ENCODE measurements around the gene MLLT10.

The MLLT10 gene

DNA sequence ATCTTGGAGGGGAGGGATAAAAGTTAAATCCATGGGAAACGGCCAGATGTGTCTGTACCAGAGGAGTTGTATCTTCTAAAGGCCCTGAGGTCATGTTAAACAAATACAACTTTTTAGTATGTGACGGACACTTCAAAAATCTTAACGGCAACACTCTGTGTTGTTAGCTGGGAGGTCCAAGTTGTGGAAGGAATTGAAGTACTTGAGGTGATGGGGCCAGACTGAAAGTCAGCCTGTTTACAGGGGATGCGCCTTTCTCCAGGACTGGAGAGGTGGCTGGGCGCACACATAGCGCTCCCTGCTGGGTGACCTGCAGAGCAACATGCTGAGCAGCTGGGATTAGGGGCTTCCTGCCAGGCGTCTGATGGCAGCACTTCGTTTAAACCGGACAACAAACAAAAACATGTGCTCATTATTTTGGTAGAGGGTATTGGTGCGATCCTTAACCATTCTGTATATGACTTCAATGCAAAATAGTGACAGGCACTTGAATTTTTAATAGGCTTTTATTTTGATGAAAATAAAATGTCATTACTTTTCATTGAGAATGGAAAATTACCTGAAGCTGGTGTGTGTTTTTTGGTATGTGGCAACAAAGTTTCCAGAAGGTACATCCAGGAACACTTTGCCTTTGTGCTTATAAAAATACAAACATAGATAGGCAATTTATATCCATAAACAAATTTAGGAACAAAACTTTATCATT, 198.2 kb downstream of the MLLT10 start:
- Histone ChIP-seq H3K4me1 (ENCODE audit: control insufficient read depth, insufficient read depth, low read length) (peaks cover 5% of the 10 kb centered on the region), H3K9me3 (ENCODE audit: control insufficient read depth, low read length) (no peaks in the 10 kb centered on the region), H3K36me3 (ENCODE audit: control insufficient read depth, insufficient read depth, low read length) (peaks cover 4% of the 10 kb centered on the region), H3K9ac (ENCODE audit: low read length) (no peak overlapping the region), H3K27me3 (ENCODE audit: control insufficient read depth, insufficient read depth, low read length) (no peaks in the 10 kb centered on the region), H3K4me3 (ENCODE audit: low read length) (no peak overlapping the region)

DNA sequence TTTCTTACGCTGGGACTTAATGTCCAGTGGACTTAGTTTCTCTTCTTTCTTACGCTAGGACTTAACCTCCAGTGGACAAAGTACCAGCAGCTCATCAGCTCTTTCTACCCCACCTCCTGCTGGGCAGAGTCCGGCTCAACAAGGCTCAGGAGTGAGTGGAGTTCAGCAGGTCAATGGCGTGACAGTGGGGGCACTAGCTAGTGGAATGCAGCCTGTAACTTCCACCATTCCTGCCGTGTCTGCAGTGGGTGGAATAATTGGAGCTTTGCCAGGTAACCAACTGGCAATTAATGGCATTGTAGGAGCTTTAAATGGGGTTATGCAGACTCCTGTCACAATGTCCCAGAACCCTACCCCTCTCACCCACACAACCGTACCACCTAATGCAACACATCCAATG, 199.7 kb downstream of the MLLT10 start:
- H3K36me3 ChIP-seq (ENCODE audit: control insufficient read depth, insufficient read depth, low read length), result peaks cover 4% of the 10 kb centered on the region
- no peak overlapping the region for H3K9ac ChIP-seq (ENCODE audit: low read length)
- no peaks in the 10 kb centered on the region for H3K27me3 ChIP-seq (ENCODE audit: control insufficient read depth, insufficient read depth, low read length)
- H3K4me3 ChIP-seq (ENCODE audit: low read length), result no peak overlapping the region
- no peaks in the 10 kb centered on the region for H3K9me3 ChIP-seq (ENCODE audit: control insufficient read depth, low read length)
- no peaks in the 10 kb centered on the region for H3K4me1 ChIP-seq (ENCODE audit: control insufficient read depth, insufficient read depth, low read length)

DNA sequence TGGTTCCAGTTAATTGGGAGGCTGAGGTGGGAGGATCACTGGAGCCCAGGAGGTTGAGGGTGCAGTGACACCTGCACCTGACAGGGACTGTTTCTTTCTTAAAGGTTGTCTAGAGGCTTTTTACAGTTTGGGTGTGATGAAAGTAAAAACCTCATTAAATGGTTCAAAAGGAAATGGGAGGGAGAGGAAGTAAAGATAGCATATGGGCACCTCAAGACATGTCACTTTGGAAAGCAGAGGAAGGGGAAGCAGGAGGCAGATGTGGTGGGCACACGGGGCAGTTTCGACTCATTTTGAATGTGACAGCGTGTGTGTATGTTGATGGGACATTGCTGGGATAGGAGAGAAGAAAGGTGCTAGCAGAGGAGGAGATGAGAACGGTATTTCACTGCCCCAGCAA, 203.1 kb downstream of the MLLT10 start:
- Histone ChIP-seq H3K9me3 (ENCODE audit: control insufficient read depth, low read length) (no peaks in the 10 kb centered on the region), H3K9ac (ENCODE audit: low read length) (no peak overlapping the region), H3K27me3 (ENCODE audit: control insufficient read depth, insufficient read depth, low read length) (no peaks in the 10 kb centered on the region), H3K4me3 (ENCODE audit: low read length) (no peak overlapping the region), H3K36me3 (ENCODE audit: control insufficient read depth, insufficient read depth, low read length) (peaks cover 4% of the 10 kb centered on the region), H3K4me1 (ENCODE audit: control insufficient read depth, insufficient read depth, low read length) (no peaks in the 10 kb centered on the region)

DNA sequence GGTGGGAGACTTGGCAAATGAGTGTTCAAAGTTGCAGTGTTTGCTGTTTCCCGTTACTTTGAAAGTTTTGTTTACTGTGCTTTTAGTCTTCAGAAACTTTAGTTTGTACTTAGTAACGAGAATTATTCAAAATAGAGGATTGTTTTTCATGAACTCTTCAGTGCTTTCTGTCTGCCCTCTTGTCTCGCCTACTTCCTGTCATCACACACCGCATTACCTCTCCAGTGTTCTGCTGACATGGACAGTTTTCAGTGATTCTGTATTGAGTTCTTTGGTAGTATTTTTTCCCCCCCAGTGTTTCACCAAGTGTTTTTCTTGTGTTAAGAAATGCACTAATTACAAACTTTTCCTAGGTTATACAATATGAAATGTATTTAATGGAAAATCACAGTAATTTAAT, 207.0 kb downstream of the MLLT10 start:
- no peaks in the 10 kb centered on the region for H3K27me3 ChIP-seq (ENCODE audit: control insufficient read depth, insufficient read depth, low read length)
- H3K36me3 ChIP-seq (ENCODE audit: control insufficient read depth, insufficient read depth, low read length), result no peaks in the 10 kb centered on the region
- H3K9me3 ChIP-seq (ENCODE audit: control insufficient read depth, low read length), result no peaks in the 10 kb centered on the region
- H3K4me3 ChIP-seq (ENCODE audit: low read length), result no peak overlapping the region
- H3K9ac ChIP-seq (ENCODE audit: low read length), result no peak overlapping the region
- no peaks in the 10 kb centered on the region for H3K4me1 ChIP-seq (ENCODE audit: control insufficient read depth, insufficient read depth, low read length)

DNA sequence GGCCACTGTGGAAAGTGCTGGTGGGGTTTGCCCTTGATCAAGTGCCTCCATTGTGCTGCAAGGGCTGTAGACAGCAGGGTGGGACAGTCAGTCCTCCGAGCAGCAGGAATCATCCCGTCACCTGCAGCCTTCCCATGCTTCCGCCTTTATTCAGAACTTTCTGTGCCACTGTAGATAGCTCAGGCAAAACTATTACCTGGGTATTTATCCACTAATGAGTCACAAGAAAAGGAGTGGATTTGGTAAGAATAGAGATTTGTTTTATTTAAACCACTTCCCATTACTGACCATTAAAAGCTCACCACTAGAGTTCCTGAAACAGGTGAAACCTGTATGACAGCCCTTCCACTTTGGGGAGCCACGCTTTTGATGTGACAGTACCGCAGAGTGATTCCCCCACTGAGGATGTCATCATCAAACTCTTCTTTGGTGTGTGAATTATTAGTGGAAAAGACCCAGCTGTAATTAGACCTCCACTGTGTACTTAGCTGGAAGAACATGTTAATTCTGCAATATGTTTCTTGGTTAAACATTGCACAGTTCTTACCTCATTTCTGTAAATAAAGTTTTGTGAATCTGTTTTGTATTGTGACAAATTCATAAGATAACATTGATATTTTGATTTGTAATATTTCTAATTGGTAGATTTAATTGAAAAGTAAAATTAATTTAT, 208.8 kb downstream of the MLLT10 start:
- H3K36me3 ChIP-seq (ENCODE audit: control insufficient read depth, insufficient read depth, low read length), result no peaks in the 10 kb centered on the region

DNA sequence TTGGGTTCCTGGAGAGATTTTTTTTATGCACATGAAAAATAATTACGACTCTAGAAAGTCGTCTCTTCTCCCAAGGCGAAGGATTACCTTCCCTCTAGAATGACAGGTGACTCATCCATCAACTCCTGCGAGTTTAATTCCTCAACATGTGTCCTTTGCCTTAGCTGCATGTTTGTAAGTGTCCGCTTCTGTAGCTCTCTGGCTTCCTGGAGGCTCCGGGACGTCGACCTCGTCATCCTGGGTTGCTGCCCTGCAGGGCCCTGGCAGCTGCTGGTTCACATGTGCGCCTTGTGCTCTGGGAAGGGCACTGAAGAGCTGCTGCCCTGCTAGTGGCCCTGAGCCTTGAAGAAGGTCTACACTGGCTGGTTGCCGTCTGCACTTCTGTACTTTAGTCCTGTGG, 210.2 kb downstream of the MLLT10 start:
- H3K9me3 ChIP-seq (ENCODE audit: control insufficient read depth, low read length), result no peaks in the 10 kb centered on the region
- H3K4me1 ChIP-seq (ENCODE audit: control insufficient read depth, insufficient read depth, low read length), result no peaks in the 10 kb centered on the region
- H3K9ac ChIP-seq (ENCODE audit: low read length), result no peak overlapping the region
- no peaks in the 10 kb centered on the region for H3K36me3 ChIP-seq (ENCODE audit: control insufficient read depth, insufficient read depth, low read length)
- no peak overlapping the region for H3K4me3 ChIP-seq (ENCODE audit: low read length)
- H3K27me3 ChIP-seq (ENCODE audit: control insufficient read depth, insufficient read depth, low read length), result no peaks in the 10 kb centered on the region

More for the DNA sequence above, 208.8 kb downstream of the MLLT10 start:
- Histone ChIP-seq H3K4me3 (ENCODE audit: low read length) (no peak overlapping the region), H3K9ac (ENCODE audit: low read length) (no peak overlapping the region), H3K9me3 (ENCODE audit: control insufficient read depth, low read length) (no peaks in the 10 kb centered on the region), H3K4me1 (ENCODE audit: control insufficient read depth, insufficient read depth, low read length) (no peaks in the 10 kb centered on the region), H3K27me3 (ENCODE audit: control insufficient read depth, insufficient read depth, low read length) (no peaks in the 10 kb centered on the region)

DNA sequence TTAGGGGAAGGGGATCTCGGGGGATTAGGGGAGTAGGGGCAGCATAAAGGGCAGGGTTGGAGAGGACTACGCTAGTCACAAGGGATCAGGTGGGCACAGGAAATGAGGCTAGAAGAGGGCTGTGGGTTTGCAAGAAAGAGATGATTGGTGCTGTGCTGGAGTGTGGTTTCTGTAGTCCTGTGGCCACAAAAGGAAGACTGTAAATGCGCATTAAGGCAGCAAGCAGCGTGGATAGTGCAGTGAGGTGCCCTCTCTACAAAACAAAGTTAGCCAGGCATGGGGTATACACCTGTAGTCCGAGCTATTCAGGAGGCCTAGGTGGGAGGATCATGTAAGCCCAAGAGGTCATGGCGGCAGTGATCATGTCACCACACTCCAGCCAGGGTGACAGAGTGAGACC, 212.1 kb downstream of the MLLT10 start:
- Histone ChIP-seq H3K9ac (ENCODE audit: low read length) (no peak overlapping the region), H3K27me3 (ENCODE audit: control insufficient read depth, insufficient read depth, low read length) (no peaks in the 10 kb centered on the region), H3K4me1 (ENCODE audit: control insufficient read depth, insufficient read depth, low read length) (no peaks in the 10 kb centered on the region), H3K9me3 (ENCODE audit: control insufficient read depth, low read length) (no peaks in the 10 kb centered on the region), H3K36me3 (ENCODE audit: control insufficient read depth, insufficient read depth, low read length) (no peaks in the 10 kb centered on the region), H3K4me3 (ENCODE audit: low read length) (no peak overlapping the region)

DNA sequence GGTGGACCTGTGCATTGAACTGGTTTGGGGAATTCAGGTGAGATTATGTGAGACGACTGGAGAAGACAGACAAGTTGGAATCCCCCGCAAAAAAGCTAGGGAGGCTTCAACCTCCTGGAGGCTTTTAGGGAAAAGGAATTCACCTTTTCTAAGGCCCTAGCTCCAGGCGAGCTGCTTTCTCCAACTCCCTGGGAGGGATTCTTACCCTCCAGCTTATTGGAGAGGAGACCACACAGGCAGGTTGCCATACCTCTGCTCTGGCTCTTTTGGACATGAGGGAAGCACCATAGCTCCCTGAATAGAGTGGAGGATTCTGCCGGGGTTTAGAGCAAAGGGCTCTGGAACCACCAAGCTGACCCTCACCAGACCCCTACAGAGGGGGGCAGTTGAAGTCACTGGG, 213.8 kb downstream of the MLLT10 start:
- H3K4me3 ChIP-seq (ENCODE audit: low read length), result no peak overlapping the region
- no peaks in the 10 kb centered on the region for H3K27me3 ChIP-seq (ENCODE audit: control insufficient read depth, insufficient read depth, low read length)
- no peaks in the 10 kb centered on the region for H3K9me3 ChIP-seq (ENCODE audit: control insufficient read depth, low read length)
- H3K36me3 ChIP-seq (ENCODE audit: control insufficient read depth, insufficient read depth, low read length), result no peaks in the 10 kb centered on the region
- no peak overlapping the region for H3K9ac ChIP-seq (ENCODE audit: low read length)
- H3K4me1 ChIP-seq (ENCODE audit: control insufficient read depth, insufficient read depth, low read length), result no peaks in the 10 kb centered on the region

DNA sequence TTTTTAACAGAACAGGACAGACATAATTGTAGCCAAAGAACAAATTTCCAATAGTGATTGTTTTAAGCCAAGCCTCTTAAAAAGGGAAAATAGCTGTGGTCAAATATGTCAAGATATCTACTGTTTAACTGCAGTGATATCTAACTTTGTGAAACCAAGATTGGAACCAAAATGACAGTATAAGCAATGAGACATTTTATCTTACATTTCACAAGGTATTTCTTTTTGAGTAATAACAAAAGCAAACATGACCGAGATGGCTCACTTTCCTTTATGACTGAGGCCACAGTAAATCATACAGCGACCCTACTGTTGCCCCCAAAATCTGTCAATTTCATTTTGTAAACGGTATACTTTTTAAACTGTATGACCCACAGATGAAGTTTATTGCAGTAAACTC, 215.8 kb downstream of the MLLT10 start:
- H3K36me3 ChIP-seq (ENCODE audit: control insufficient read depth, insufficient read depth, low read length), result no peaks in the 10 kb centered on the region
- no peak overlapping the region for H3K4me3 ChIP-seq (ENCODE audit: low read length)
- H3K27me3 ChIP-seq (ENCODE audit: control insufficient read depth, insufficient read depth, low read length), result no peaks in the 10 kb centered on the region
- H3K4me1 ChIP-seq (ENCODE audit: control insufficient read depth, insufficient read depth, low read length), result no peaks in the 10 kb centered on the region
- H3K9me3 ChIP-seq (ENCODE audit: control insufficient read depth, low read length), result no peaks in the 10 kb centered on the region
- no peak overlapping the region for H3K9ac ChIP-seq (ENCODE audit: low read length)

DNA sequence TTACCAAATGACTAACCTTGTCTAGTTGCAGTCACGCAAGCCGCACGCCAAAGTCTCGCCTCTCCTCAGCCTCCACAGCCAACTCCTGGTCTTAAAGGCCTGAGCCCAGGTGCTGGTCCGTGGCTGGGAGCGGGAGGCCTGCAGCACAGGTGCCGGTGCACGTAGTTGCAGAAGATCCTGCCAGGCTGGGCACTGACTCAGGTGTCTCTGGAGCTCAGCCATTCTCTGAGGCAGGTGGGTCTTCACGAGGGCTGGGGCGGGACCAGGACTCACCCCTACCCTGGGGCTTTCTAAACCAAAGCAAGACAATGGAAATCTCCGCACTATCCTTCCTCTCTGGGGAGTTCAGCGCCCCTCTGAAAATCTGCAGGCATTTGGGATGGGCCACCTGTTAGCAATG, 216.4 kb downstream of the MLLT10 start:
- H3K9me3 ChIP-seq (ENCODE audit: control insufficient read depth, low read length), result no peaks in the 10 kb centered on the region
- no peak overlapping the region for H3K4me3 ChIP-seq (ENCODE audit: low read length)
- H3K9ac ChIP-seq (ENCODE audit: low read length), result no peak overlapping the region
- H3K4me1 ChIP-seq (ENCODE audit: control insufficient read depth, insufficient read depth, low read length), result no peaks in the 10 kb centered on the region
- no peaks in the 10 kb centered on the region for H3K27me3 ChIP-seq (ENCODE audit: control insufficient read depth, insufficient read depth, low read length)
- no peaks in the 10 kb centered on the region for H3K36me3 ChIP-seq (ENCODE audit: control insufficient read depth, insufficient read depth, low read length)

DNA sequence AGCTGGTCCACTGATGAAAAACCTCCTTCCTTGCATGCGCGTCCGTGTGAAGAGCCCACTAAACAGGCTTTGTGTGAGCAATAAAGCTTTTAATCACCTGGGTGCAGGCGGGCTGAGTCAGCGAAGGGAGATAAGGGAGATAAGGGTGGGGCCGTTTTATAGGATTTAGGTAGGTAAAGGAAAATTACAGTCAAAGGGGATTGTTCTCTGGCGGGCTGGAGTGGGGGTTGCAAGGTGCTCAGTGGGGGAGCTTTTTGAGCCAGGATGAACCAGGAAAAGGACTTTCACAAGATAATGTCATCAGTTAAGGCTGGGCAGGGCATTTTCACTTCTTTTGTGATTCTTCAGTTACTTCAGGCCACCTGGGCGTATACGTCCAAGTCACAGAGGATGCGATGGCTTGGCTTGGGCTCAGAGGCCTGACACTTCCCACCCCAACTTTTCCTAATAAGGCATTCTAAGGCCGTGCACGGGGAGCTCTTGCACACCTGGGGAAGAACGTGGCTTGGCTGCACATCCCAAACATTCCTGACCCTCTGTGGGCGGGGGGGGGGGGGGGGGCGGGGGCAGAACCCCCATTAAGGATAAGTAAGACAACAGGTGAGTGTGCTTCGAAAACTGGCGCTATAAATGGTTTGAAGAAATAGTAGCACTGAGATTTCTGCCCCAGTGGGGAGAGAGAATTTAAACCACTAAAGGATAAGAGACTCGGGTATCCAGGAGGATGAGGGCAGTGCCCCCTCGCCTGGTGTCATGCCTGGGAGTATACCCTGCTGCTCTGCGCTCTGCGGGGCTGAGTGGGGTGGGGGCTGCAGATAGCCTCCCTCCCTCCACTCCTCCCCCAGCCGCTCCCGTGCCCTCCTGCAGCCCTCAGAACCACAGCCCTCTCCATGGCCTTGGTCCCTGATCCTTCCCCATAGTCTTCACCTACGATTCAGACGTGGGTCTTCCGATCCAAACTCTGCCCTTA, 217.6 kb downstream of the MLLT10 start:
- H3K36me3 ChIP-seq (ENCODE audit: control insufficient read depth, insufficient read depth, low read length), result no peaks in the 10 kb centered on the region
- no peaks in the 10 kb centered on the region for H3K4me1 ChIP-seq (ENCODE audit: control insufficient read depth, insufficient read depth, low read length)
- H3K9ac ChIP-seq (ENCODE audit: low read length), result no peak overlapping the region
- H3K9me3 ChIP-seq (ENCODE audit: control insufficient read depth, low read length), result no peaks in the 10 kb centered on the region
- H3K27me3 ChIP-seq (ENCODE audit: control insufficient read depth, insufficient read depth, low read length), result no peaks in the 10 kb centered on the region
- no peak overlapping the region for H3K4me3 ChIP-seq (ENCODE audit: low read length)
